ENCODE results near the gene ACAT2. TPM values are rescaled to one million over a fixed set of nuclear protein-coding genes. Genes with fewer than 3 reads are reported as not detected.
"Not testable (repeated sequence)": the region's sequence is repeated elsewhere in the genome, so short reads cannot be mapped to it uniquely, and the experiment has no call there.

The ACAT2 gene
- polyA plus RNA-seq, 1 experiment = 39.9 TPM

DNA sequence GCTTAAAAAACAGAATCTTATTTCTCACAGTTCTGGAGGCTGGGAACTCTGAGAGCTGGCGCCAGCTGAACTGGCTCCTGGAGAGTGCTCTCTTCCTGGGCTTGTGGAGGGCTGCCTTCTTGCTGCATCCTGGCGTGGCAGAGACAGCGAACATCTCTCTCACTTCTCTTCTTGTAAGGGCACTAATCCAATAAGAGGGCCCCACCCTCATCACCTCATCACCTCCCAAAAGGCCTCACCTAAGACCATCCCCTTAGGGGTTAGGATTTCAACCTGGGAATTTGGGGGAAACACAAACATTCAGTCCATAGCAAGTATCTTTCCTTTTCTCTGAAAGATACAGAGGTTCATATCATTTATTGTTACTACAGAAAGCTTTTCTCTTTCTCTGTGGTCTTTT, 62.1 kb downstream of the ACAT2 start:
- H3K27ac ChIP-seq (ENCODE audit: low read depth, low read length) = no peak overlapping the region
- peaks cover 5% of the 10 kb centered on the region; the same call in 1 of the 2 replicates for H3K9me3 ChIP-seq (ENCODE audit: control insufficient read depth, insufficient read depth, low read length)
- ChIA-PET CTCF (interaction anchor here (0.5 kb wide), 1 partner anchor 104 kb away, joined by 3 read pairs; no protein-coding TSS in a partner anchor), POLR2A (no interaction called here)
- TF ChIP-seq CTCF (IDR thresholded peaks at IDR 0.05; ENCODE audit: low read depth, low read length) = no peak
- no peak overlapping the region for H3K4me3 ChIP-seq (ENCODE audit: low read depth, low read length)
- peaks cover 14% of the 10 kb centered on the region for H3K27me3 ChIP-seq (ENCODE audit: control insufficient read depth, insufficient read depth, low read length)
- DNase-seq (ENCODE audit: low read depth, low spot score) = no peak

DNA sequence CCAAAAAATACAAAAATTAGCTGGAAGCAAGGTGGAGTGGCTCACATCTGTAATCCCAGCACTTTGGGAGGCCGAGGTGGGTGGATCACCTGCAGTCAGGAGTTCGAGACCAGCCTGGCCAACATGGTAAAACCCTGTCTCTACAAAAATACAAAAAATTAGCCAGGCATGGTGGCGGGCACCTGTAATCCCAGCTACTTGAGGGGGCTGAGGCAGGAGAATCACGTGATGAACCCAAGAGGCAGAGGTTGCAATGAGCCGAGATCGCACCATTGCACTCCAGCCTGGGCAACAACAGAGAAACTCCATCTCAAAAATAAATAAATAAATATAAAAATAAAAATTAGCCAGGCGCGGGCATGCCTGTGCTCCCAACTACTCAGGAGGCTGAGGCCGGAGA, 62.8 kb downstream of the ACAT2 start:
- H3K4me3 ChIP-seq (ENCODE audit: low read depth, low read length); DNase-seq (ENCODE audit: low read depth, low spot score); POLR2A ChIA-PET; H3K27ac ChIP-seq (ENCODE audit: low read depth, low read length); H3K9me3 ChIP-seq (ENCODE audit: control insufficient read depth, insufficient read depth, low read length): not testable (repeated sequence)
- CTCF ChIA-PET = interaction anchor here (0.5 kb wide), 1 partner anchor 104 kb away, joined by 3 read pairs; no protein-coding TSS in a partner anchor
- peaks cover 13% of the 10 kb centered on the region for H3K27me3 ChIP-seq (ENCODE audit: control insufficient read depth, insufficient read depth, low read length)

GRCh38 chr6:159826004-159826403, 64.2 kb downstream of the ACAT2 start:
- CTCF ChIA-PET = interaction anchor here (0.9 kb wide), 1 partner anchor 630 kb away, joined by 3 read pairs; no protein-coding TSS in a partner anchor
- no peak for DNase-seq (ENCODE audit: low read depth, low spot score)
- no peak for TF ChIP-seq CTCF (IDR thresholded peaks at IDR 0.05; ENCODE audit: low read depth, low read length)
- H3K27ac ChIP-seq (ENCODE audit: low read depth, low read length) = no peak overlapping the region
- no peak overlapping the region for H3K4me3 ChIP-seq (ENCODE audit: low read depth, low read length)
- POLR2A ChIA-PET = no interaction called here
- H3K27me3 ChIP-seq (ENCODE audit: control insufficient read depth, insufficient read depth, low read length) = peaks cover 2% of the 10 kb centered on the region
- peaks cover 5% of the 10 kb centered on the region; the same call in 1 of the 2 replicates for H3K9me3 ChIP-seq (ENCODE audit: control insufficient read depth, insufficient read depth, low read length)

- Histone ChIP-seq H3K27ac (ENCODE audit: low read depth, low read length) (no peak overlapping the region), H3K4me3 (ENCODE audit: low read depth, low read length) (no peak overlapping the region), H3K9me3 (ENCODE audit: control insufficient read depth, insufficient read depth, low read length) (peaks cover 5% of the 10 kb centered on the region; the same call in 1 of the 2 replicates), H3K27me3 (ENCODE audit: control insufficient read depth, insufficient read depth, low read length) (peaks cover 2% of the 10 kb centered on the region)
- DNase-seq (ENCODE audit: low read depth, low spot score) = no peak
- CTCF ChIA-PET = no interaction called here
- POLR2A ChIA-PET = no interaction called here
- TF ChIP-seq CTCF (IDR thresholded peaks at IDR 0.05; ENCODE audit: low read depth, low read length) = no peak
These were observed 65.3 kb downstream of the ACAT2 start for GRCh38 chr6:159826968-159827647.

DNA sequence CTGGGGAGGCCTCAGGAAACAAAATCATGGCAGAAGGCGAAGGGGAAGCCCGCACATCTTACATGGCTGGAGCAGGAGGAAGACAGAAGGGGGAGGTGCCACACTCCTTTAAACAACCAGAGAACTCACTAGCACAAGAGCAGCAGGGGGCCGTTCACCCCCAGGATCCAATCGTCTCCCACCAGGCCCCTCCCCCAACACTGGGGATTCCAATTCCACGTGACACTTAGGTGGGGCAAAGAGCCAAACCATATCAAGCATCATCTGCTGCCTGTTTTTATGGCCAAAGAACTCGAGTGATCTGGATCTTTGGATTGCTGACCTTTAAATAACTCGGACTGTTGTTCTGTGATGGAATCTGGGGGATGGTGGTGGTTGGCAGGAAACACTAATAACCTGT, 66.2 kb downstream of the ACAT2 start:
- Histone ChIP-seq H3K27me3 (ENCODE audit: control insufficient read depth, insufficient read depth, low read length) (peaks cover 2% of the 10 kb centered on the region), H3K9me3 (ENCODE audit: control insufficient read depth, insufficient read depth, low read length) (peaks cover 5% of the 10 kb centered on the region; the same call in 1 of the 2 replicates), H3K4me3 (ENCODE audit: low read depth, low read length) (no peak overlapping the region), H3K27ac (ENCODE audit: low read depth, low read length) (no peak overlapping the region)
- TF ChIP-seq CTCF (IDR thresholded peaks at IDR 0.05; ENCODE audit: low read depth, low read length) = no peak
- CTCF ChIA-PET = interaction anchor here (0.6 kb wide), 1 partner anchor 21 kb away, joined by 3 read pairs; no protein-coding TSS in a partner anchor
- DNase-seq (ENCODE audit: low read depth, low spot score) = no peak
- POLR2A ChIA-PET = no interaction called here

Small RNA genes lying within 50 kb of the gene (small RNA-seq; reads per million reads assigned to genes)
- gene RNU4ATAC18P (ENCODE audit: insufficient read length, low read depth) (not detected), gene SNORA20 (ENCODE audit: insufficient read length, low read depth) (840 reads per million, percentile 96 among the genes with 10 or more reads in this experiment), gene SNORA29 (ENCODE audit: insufficient read length, low read depth) (not detected)

Other genes with a start within 250 kb of the ACAT2 start
- 126 and 194 TPM in 2 replicates for gene SOD2, start 68.8 kb upstream of the ACAT2 start, polyA plus RNA-seq (2011; rRNA removed)
- gene WTAP, start 34.5 kb upstream of the ACAT2 start, polyA plus RNA-seq (2011; rRNA removed) = 38.5 and 45.7 TPM in 2 replicates
- gene TCP1, start 27.6 kb downstream of the ACAT2 start, polyA plus RNA-seq (2011; rRNA removed) = 132 and 182 TPM in 2 replicates
- gene MRPL18, start 28.4 kb downstream of the ACAT2 start, polyA plus RNA-seq (2011; rRNA removed) = 80.4 and 96.7 TPM in 2 replicates
- 0.11 and 0.19 TPM in 2 replicates for gene PNLDC1, start 38.2 kb downstream of the ACAT2 start, polyA plus RNA-seq (2011; rRNA removed)
- not detected in 2 replicates for gene MAS1, start 128.9 kb downstream of the ACAT2 start, polyA plus RNA-seq (2011; rRNA removed)
- 40.9 and 59.4 TPM in 2 replicates for gene IGF2R, start 207.0 kb downstream of the ACAT2 start, polyA plus RNA-seq (2011; rRNA removed)

All from AG04450 (cell line).